K562 (cell line): ENCODE measurements around the gene MECR. TPM values are rescaled to one million over a fixed set of nuclear protein-coding genes. Genes with fewer than 3 reads are reported as not detected.

ENCODE experiments used
- ATAC-seq: fragments of 200-7000 bp; cut with Tn5 transposase; 3 replicates; pipeline ENCODE4 v1.9.1; 2020; ENCODE audit warnings: moderate library complexity
- BruUV-seq: library from RNA; stranded (reverse); fragments of 400-500 nt; replicated peaks from 2 replicates; lab custom pipeline; 2021; lab: Mats Ljungman, UMichigan
- CTCF ChIA-PET: fragments of 300-600 bp; formaldehyde crosslinking; extraction: SDS; loops from one replicate; lab custom pipeline; 2021; ENCODE audit warnings: low intra/inter-chr PET ratio; lab: Yijun Ruan, JAX
- POLR2A ChIA-PET: fragments of 300-600, 350-650 bp; sonication (Branson Sonifier 250); formaldehyde crosslinking; extraction: SDS; loops from one replicate; lab custom pipeline; 2021; ENCODE audit warnings: antibody characterized with exemption, inconsistent platforms; lab: Yijun Ruan, JAX
- DNase-seq, 4 experiments: peaks; one replicate each; pipeline versions ENCODE4 v3.0.0 to v3.0.0-alpha.2; 2011 to 2018; ENCODE audit warnings: low spot score in 3 of 4, mixed read lengths in 3 of 4; ENCODE audit errors: extremely low read depth in 1 of 4
- FAIRE-seq: peaks from 2 replicates; lab custom pipeline; 2011; peaks lifted over from hg19 to GRCh38; lab: Jason Lieb, UNC
- H2AFZ ChIP-seq: 2 replicates; pipeline ENCODE4 v1.6.0; 2011; ENCODE audit warnings: low read depth, low read length, control low read depth, inconsistent platforms
- H3K27ac ChIP-seq: fragments of 200-600 bp; 3 replicates; pipeline ENCODE4 v1.8.0; 2011; ENCODE audit warnings: low read depth, mild to moderate bottlenecking, control low read depth, inconsistent platforms, low read length, moderate library complexity, mixed read lengths; ENCODE audit errors: extremely low read depth
- H3K27me3 ChIP-seq, 2 experiments: fragments of 300-600 bp in 1 of 2; 2 replicates in 1 of 2; 3 replicates in 1 of 2; pipeline versions ENCODE4 v1.6.0 to v1.8.0; 2011; ENCODE audit warnings: inconsistent platforms in 2 of 2, low read length in 2 of 2, mild to moderate bottlenecking in 1 of 2, mixed read lengths in 1 of 2, moderate library complexity in 1 of 2; ENCODE audit not compliant: control insufficient read depth in 2 of 2, insufficient read depth in 2 of 2
- H3K36me3 ChIP-seq: fragments of 300-600 bp; 3 replicates; pipeline ENCODE4 v1.8.0; 2011; ENCODE audit warnings: mild to moderate bottlenecking, low read length, inconsistent platforms; ENCODE audit not compliant: control insufficient read depth, insufficient read depth
- H3K4me1 ChIP-seq, 2 experiments: fragments of 200-600 bp in 1 of 2; replicated peaks in 1 of 2; 2 replicates in 1 of 2; 3 replicates in 1 of 2; pipeline versions ENCODE4 v1.5.1 to v1.8.0; 2011; ENCODE audit warnings: inconsistent platforms in 2 of 2, low read length in 2 of 2, mild to moderate bottlenecking in 1 of 2, mixed read lengths in 1 of 2, moderate library complexity in 1 of 2; ENCODE audit not compliant: control insufficient read depth in 2 of 2, insufficient read depth in 2 of 2
- H3K4me2 ChIP-seq: 2 replicates; pipeline ENCODE4 v1.6.1; 2011; ENCODE audit warnings: low read length, control low read depth, inconsistent platforms, mixed read lengths; ENCODE audit not compliant: insufficient read depth
- H3K4me3 ChIP-seq: fragments of 200-600 bp; sonication (generic), shearing (Covaris generic); 2 replicates; pipeline ENCODE4 v1.5.1; 2016; ENCODE audit warnings: control low read depth, inconsistent platforms
- H3K79me2 ChIP-seq: fragments of 200-600 bp; 3 replicates; pipeline ENCODE4 v1.8.0; 2011; ENCODE audit warnings: low read length, inconsistent platforms; ENCODE audit not compliant: control insufficient read depth, insufficient read depth
- H3K9ac ChIP-seq, 2 experiments: 2 replicates each; pipeline versions ENCODE4 v1.6.0 to v1.6.1; 2011; ENCODE audit warnings: low read depth in 2 of 2, low read length in 2 of 2, control low read depth in 1 of 2, inconsistent platforms in 1 of 2, mild to moderate bottlenecking in 1 of 2, mixed read lengths in 1 of 2; ENCODE audit not compliant: insufficient read depth in 1 of 2
- H3K9me1 ChIP-seq: one replicate; pipeline ENCODE4 v1.6.0; 2011; ENCODE audit warnings: inconsistent platforms, mild to moderate bottlenecking, low read length, moderate library complexity; ENCODE audit not compliant: control insufficient read depth, insufficient read depth
- H3K9me3 ChIP-seq: replicated peaks from 2 replicates; pipeline ENCODE4 v1.5.1; 2011; ENCODE audit warnings: low read depth, low read length, inconsistent platforms; ENCODE audit not compliant: control insufficient read depth, insufficient read depth
- H4K20me1 ChIP-seq: replicated peaks from 2 replicates; pipeline ENCODE4 v1.6.1; 2011; ENCODE audit warnings: low read length, inconsistent platforms, mixed read lengths; ENCODE audit not compliant: control insufficient read depth, insufficient read depth
- BCOR ChIP-seq: fragments of 450-650 bp; IDR thresholded peaks from 2 replicates; pipeline ENCODE4 v1.6.1; 2016
- BRD4 ChIP-seq: fragments of 200-600 bp; sonication (generic); IDR thresholded peaks from 2 replicates; pipeline ENCODE4 v1.6.1; 2017; ENCODE audit warnings: inconsistent platforms
- CBFA2T3 ChIP-seq: fragments of 450-650 bp; IDR thresholded peaks from 2 replicates; pipeline ENCODE4 v1.6.1; 2017
- NCOR1 ChIP-seq: fragments of 450-650 bp; IDR thresholded peaks from 2 replicates; pipeline ENCODE4 v1.6.1; 2016; ENCODE audit warnings: mild to moderate bottlenecking, moderate library complexity
- NR2C1 ChIP-seq, 2 experiments: fragments of 450-650 bp; IDR thresholded peaks; 2 replicates each; pipeline ENCODE4 v1.6.1; 2017; ENCODE audit warnings: mild to moderate bottlenecking in 2 of 2, antibody characterized with exemption in 1 of 2, inconsistent platforms in 1 of 2, missing compliant biosample characterization in 1 of 2, missing genetic modification characterization in 1 of 2
- PRMT5 ChIP-seq: sonication (generic); formaldehyde crosslinking; IDR thresholded peaks from 2 replicates; pipeline ENCODE4 v1.5.0; 2020; ENCODE audit warnings: missing genetic modification reagents
- RBM22 ChIP-seq: fragments of 200-400 bp; formaldehyde crosslinking; IDR thresholded peaks from 2 replicates; pipeline ENCODE4 v1.6.1; 2018; ENCODE audit warnings: low read length, low read depth; ENCODE audit not compliant: poor library complexity, severe bottlenecking
- RUNX1 ChIP-seq: sonication (generic); IDR thresholded peaks from 2 replicates; pipeline ENCODE4 v1.6.1; 2016; ENCODE audit warnings: antibody characterized with exemption, low read depth
- SMARCC2 ChIP-seq: fragments of 450-650 bp; IDR thresholded peaks from 2 replicates; pipeline ENCODE4 v1.6.1; 2017; ENCODE audit warnings: antibody characterized with exemption, moderate library complexity, mild to moderate bottlenecking, low read depth
- TRIM28 ChIP-seq: fragments of 450-650 bp; IDR thresholded peaks from 2 replicates; pipeline ENCODE4 v1.6.1; 2017
- TSC22D4 ChIP-seq: fragments of 450-650 bp; IDR thresholded peaks from 2 replicates; pipeline ENCODE4 v1.6.1; 2016; ENCODE audit warnings: missing genetic modification characterization, missing biosample characterization, control low read depth
- ZBTB1 ChIP-seq: sonication (generic); formaldehyde crosslinking; IDR thresholded peaks from 2 replicates; pipeline ENCODE4 v1.8.1; 2023; ENCODE audit warnings: missing genetic modification reagents, low read depth, mild to moderate bottlenecking, borderline replicate concordance
- ZNF583 ChIP-seq: fragments of 250-450 bp; sonication (Bioruptor Pico); IDR thresholded peaks from 2 replicates; pipeline ENCODE4 v1.4.0; 2020
- WGBS: fragments of 100-300 bp; shearing (Covaris generic); methylation state at CpG from one replicate; pipeline ENCODE4 v1.1.6; 2016; ENCODE audit warnings: low coverage, mixed read lengths; ENCODE audit not compliant: insufficient coverage; ENCODE audit errors: missing lambda C conversion rate; 5-methylcytosine and 5-hydroxymethylcytosine counted together
- in situ Hi-C: fragments of 300-500 bp; cut with MboI; formaldehyde crosslinking; loops from 4 replicates; pipeline ENCODE4 v1.15.0; 2018; ENCODE audit warnings: inconsistent platforms, mixed read lengths
- intact Hi-C: fragments of 100-400 bp; cut with micrococcal nuclease; formaldehyde crosslinking; loops from 2 replicates; pipeline ENCODE4 v1.14.2; 2022
- polyA plus RNA-seq, 8 experiments: library from polyadenylated mRNA; depleted of rRNA in 4 of 8; stranded (reverse) in 5 of 8; unstranded in 3 of 8; fragments of >200 nt; fragmentation: Nextera tagmentation in 2 of 8; fragmentation: Illumina TruSeq in 1 of 8; extraction: Ambion mirVana in 2 of 8; extraction: Trizol in 1 of 8; gene quantifications; 2 replicates each; pipeline versions ENCODE4 v1.2.1 to v1.2.3, GENCODE V29; 2011 to 2014; ENCODE audit warnings: inconsistent platforms in 1 of 8, missing spikeins in 1 of 8
- total RNA-seq, 7 experiments: library from RNA; depleted of rRNA in 6 of 7; stranded (reverse); fragments of >200 nt in 6 of 7; fragmentation: Illumina TruSeq in 2 of 7; extraction: Trizol in 2 of 7; gene quantifications; 2 replicates each; pipeline versions ENCODE4 v1.2.1 to v1.2.3, GENCODE V29; 2011 to 2021; ENCODE audit warnings: low replicate concordance in 1 of 7
- TF ChIP-seq, protein P1 (sequence below): sonication (generic); formaldehyde crosslinking; IDR thresholded peaks from 2 replicates; pipeline ENCODE4 v1.8.0; 2022; ENCODE audit warnings: mild to moderate bottlenecking, missing genetic modification reagents
- TF ChIP-seq, protein P2 (sequence below): fragments of 250-450 bp; sonication (Bioruptor Pico); IDR thresholded peaks from 2 replicates; pipeline ENCODE4 v1.9.0; 2021; ENCODE audit warnings: mild to moderate bottlenecking
- TF ChIP-seq, protein P3 (sequence below): sonication (generic); formaldehyde crosslinking; IDR thresholded peaks from 2 replicates; pipeline ENCODE4 v1.8.0; 2022; ENCODE audit warnings: mild to moderate bottlenecking, missing genetic modification reagents, borderline replicate concordance
- TF ChIP-seq, protein P4 (sequence below): fragments of 250-450 bp; sonication (Bioruptor Pico); IDR thresholded peaks from 2 replicates; pipeline ENCODE4 v1.5.0; 2022; ENCODE audit warnings: mild to moderate bottlenecking

MECR gene
- total and polyA plus RNA-seq, 9 of the 15 experiments (the other 6 are each of a cell fraction or from before 2014, with no cell fraction given) = 10.4 to 58.6 (median 42.9) TPM

DNA sequence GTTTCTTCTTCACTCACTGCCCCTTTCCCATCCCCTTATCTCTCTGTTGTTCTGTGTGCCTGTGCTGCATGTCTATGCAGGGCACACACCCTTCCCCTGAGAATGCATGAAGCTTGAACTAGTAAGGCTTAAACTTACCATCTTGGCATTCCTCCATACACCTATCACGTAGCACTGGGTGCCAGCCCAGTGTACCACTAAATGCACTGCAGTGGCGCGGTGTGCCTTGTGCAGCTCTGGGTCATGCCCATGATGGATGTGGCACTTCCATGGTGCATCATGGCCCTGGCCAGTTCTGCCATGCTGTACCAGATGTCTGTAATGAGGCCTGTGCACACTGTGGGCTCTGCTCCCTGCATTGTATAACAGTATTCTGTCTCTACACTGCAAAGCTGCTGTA is 16.3 kb upstream of the MECR start:
- H3K9me1 ChIP-seq = no peaks in the 10 kb centered on the region
- no peaks in the 10 kb centered on the region for H3K9me3 ChIP-seq
- H3K9ac ChIP-seq = no peak overlapping the region
- no peaks in the 10 kb centered on the region for H3K79me2 ChIP-seq
- peaks cover 4 to 10% of the 10 kb centered on the region in 2 experiments; a peak in 3 of 5 replicates for H3K4me1 ChIP-seq
- BruUV-seq = no TSS peak
- DNase-seq (no peak), ATAC-seq (no peak), FAIRE-seq (no peak)
- in situ Hi-C loops = no loop called here
- no peak overlapping the region for H2AFZ ChIP-seq
- H3K27me3 ChIP-seq = peaks cover 20 to 53% of the 10 kb centered on the region in 2 experiments; a peak in 4 of 5 replicates
- POLR2A ChIA-PET = interaction anchor here (1.4 to 1.7 kb wide), 2 partner anchors 8 to 13 kb away, joined by 4 read pairs; no protein-coding TSS in a partner anchor
- 0% methylated on average over 3 of the region's 3 CpGs for WGBS
- no peaks in the 10 kb centered on the region for H3K36me3 ChIP-seq
- no peak overlapping the region for H3K27ac ChIP-seq
- TF ChIP-seq TRIM28 (no peak), RBM22 (no peak), BRD4 (no peak), TSC22D4 (tag) (no peak), PRMT5 (CRISPR knock-in tag) (no peak), RUNX1 (no peak), SMARCC2 (no peak), CBFA2T3 (no peak), NR2C1 (IDR thresholded peaks at IDR 0.05) (no peak), NR2C1 (tag; IDR thresholded peaks at IDR 0.05) (no peak), BCOR (no peak), ZNF583 (CRISPR knock-in tag) (no peak), NCOR1 (no peak), ZBTB1 (CRISPR knock-in tag) (no peak)
- TF ChIP-seq, protein P1, sequence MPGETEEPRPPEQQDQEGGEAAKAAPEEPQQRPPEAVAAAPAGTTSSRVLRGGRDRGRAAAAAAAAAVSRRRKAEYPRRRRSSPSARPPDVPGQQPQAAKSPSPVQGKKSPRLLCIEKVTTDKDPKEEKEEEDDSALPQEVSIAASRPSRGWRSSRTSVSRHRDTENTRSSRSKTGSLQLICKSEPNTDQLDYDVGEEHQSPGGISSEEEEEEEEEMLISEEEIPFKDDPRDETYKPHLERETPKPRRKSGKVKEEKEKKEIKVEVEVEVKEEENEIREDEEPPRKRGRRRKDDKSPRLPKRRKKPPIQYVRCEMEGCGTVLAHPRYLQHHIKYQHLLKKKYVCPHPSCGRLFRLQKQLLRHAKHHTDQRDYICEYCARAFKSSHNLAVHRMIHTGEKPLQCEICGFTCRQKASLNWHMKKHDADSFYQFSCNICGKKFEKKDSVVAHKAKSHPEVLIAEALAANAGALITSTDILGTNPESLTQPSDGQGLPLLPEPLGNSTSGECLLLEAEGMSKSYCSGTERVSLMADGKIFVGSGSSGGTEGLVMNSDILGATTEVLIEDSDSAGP (CRISPR knock-in tag) = no peak
- TF ChIP-seq, protein P2, sequence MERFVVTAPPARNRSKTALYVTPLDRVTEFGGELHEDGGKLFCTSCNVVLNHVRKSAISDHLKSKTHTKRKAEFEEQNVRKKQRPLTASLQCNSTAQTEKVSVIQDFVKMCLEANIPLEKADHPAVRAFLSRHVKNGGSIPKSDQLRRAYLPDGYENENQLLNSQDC (CRISPR knock-in tag) = no peak
- TF ChIP-seq, protein P3, sequence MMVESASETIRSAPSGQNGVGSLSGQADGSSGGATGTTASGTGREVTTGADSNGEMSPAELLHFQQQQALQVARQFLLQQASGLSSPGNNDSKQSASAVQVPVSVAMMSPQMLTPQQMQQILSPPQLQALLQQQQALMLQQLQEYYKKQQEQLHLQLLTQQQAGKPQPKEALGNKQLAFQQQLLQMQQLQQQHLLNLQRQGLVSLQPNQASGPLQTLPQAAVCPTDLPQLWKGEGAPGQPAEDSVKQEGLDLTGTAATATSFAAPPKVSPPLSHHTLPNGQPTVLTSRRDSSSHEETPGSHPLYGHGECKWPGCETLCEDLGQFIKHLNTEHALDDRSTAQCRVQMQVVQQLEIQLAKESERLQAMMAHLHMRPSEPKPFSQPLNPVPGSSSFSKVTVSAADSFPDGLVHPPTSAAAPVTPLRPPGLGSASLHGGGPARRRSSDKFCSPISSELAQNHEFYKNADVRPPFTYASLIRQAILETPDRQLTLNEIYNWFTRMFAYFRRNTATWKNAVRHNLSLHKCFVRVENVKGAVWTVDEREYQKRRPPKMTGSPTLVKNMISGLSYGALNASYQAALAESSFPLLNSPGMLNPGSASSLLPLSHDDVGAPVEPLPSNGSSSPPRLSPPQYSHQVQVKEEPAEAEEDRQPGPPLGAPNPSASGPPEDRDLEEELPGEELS (CRISPR knock-in tag) = no peak
- TF ChIP-seq, protein P4, sequence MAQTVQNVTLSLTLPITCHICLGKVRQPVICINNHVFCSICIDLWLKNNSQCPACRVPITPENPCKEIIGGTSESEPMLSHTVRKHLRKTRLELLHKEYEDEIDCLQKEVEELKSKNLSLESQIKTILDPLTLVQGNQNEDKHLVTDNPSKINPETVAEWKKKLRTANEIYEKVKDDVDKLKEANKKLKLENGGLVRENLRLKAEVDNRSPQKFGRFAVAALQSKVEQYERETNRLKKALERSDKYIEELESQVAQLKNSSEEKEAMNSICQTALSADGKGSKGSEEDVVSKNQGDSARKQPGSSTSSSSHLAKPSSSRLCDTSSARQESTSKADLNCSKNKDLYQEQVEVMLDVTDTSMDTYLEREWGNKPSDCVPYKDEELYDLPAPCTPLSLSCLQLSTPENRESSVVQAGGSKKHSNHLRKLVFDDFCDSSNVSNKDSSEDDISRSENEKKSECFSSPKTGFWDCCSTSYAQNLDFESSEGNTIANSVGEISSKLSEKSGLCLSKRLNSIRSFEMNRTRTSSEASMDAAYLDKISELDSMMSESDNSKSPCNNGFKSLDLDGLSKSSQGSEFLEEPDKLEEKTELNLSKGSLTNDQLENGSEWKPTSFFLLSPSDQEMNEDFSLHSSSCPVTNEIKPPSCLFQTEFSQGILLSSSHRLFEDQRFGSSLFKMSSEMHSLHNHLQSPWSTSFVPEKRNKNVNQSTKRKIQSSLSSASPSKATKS (CRISPR knock-in tag) = no peak
- no peak overlapping the region for H3K4me3 ChIP-seq
- CTCF ChIA-PET = no interaction called here
- intact Hi-C loops = no loop called here
- H4K20me1 ChIP-seq = peaks cover 27% of the 10 kb centered on the region
- H3K4me2 ChIP-seq = no peak overlapping the region
